Colonic mucosa (tissue), 4 donors: Measurements from ENCODE around the gene CACNA2D2. TPM values are rescaled to one million over a fixed set of nuclear protein-coding genes. Genes with fewer than 3 reads are reported as not detected.

ENCODE experiments used
- DNase-seq: peaks from one replicate; pipeline ENCODE4 v3.0.0-alpha.2; 2020
- H3K27ac ChIP-seq: fragments of 200-600 bp; one replicate; pipeline ENCODE4 v1.8.0; 2021
- H3K27me3 ChIP-seq: fragments of 200-600 bp; one replicate; pipeline ENCODE4 v1.8.0; 2021
- H3K36me3 ChIP-seq: fragments of 200-600 bp; one replicate; pipeline ENCODE4 v1.8.0; 2021
- H3K4me1 ChIP-seq: fragments of 200-600 bp; one replicate; pipeline ENCODE4 v1.8.0; 2021; ENCODE audit warnings: mild to moderate bottlenecking
- H3K4me3 ChIP-seq: fragments of 200-600 bp; one replicate; pipeline ENCODE4 v1.8.0; 2021
- H3K9ac ChIP-seq, 2 donors: one replicate each; pipeline ENCODE4 v1.7.0; 2013; ENCODE audit warnings: control low read depth in 2 of 2, low read depth in 2 of 2, low read length in 2 of 2
- H3K9me3 ChIP-seq: fragments of 200-600 bp; one replicate; pipeline ENCODE4 v1.8.0; 2021
- CTCF ChIP-seq: fragments of 200-600 bp; IDR thresholded peaks from one replicate; pipeline ENCODE4 v1.8.0; 2022; ENCODE audit warnings: antibody characterized with exemption, mild to moderate bottlenecking
- intact Hi-C: fragments of 100-400 bp; cut with DNase I; formaldehyde crosslinking; loops from one replicate; pipeline ENCODE4 v1.14.1; 2022
- total RNA-seq, 2 donors: library from RNA; stranded (reverse); fragmentation: NEBNext Ultra II Directional in 1 of 2; extraction: Animal tissue kit (Norgen Biotek cat#: 25700) in 1 of 2; gene quantifications; one replicate each; pipeline ENCODE4 v1.2.1, GENCODE V29; 2021
- donor health status: healthy.
- donor health status: DM: no; HTN: no; CAD: no.
- donor health status: DM: no; HTN: no; CAD: no.

The CACNA2D2 gene
- total RNA-seq, 2 donors from 2014 or later = 2.4 to 3.3 TPM

GRCh38 chr3:50423543-50423942, 79.9 kb downstream of the CACNA2D2 start:
- H3K27ac ChIP-seq = no peak overlapping the region
- no peaks in the 10 kb centered on the region for H3K9me3 ChIP-seq
- DNase-seq = no peak
- no peaks in the 10 kb centered on the region for H3K36me3 ChIP-seq
- no peak for TF ChIP-seq CTCF
- H3K4me1 ChIP-seq = no peaks in the 10 kb centered on the region
- H3K4me3 ChIP-seq = no peak overlapping the region
- H3K27me3 ChIP-seq = no peaks in the 10 kb centered on the region
- intact Hi-C loops = no loop called here
- no peak overlapping the region for H3K9ac ChIP-seq

GRCh38 chr3:50422153-50422552, 81.3 kb downstream of the CACNA2D2 start:
- H3K4me1 ChIP-seq = no peaks in the 10 kb centered on the region
- no peaks in the 10 kb centered on the region for H3K9me3 ChIP-seq
- no peaks in the 10 kb centered on the region for H3K36me3 ChIP-seq
- intact Hi-C loops = no loop called here
- DNase-seq = no peak
- no peak overlapping the region for H3K9ac ChIP-seq
- no peak for TF ChIP-seq CTCF
- H3K27ac ChIP-seq = no peak overlapping the region
- H3K27me3 ChIP-seq = no peaks in the 10 kb centered on the region
- no peak overlapping the region for H3K4me3 ChIP-seq

DNA sequence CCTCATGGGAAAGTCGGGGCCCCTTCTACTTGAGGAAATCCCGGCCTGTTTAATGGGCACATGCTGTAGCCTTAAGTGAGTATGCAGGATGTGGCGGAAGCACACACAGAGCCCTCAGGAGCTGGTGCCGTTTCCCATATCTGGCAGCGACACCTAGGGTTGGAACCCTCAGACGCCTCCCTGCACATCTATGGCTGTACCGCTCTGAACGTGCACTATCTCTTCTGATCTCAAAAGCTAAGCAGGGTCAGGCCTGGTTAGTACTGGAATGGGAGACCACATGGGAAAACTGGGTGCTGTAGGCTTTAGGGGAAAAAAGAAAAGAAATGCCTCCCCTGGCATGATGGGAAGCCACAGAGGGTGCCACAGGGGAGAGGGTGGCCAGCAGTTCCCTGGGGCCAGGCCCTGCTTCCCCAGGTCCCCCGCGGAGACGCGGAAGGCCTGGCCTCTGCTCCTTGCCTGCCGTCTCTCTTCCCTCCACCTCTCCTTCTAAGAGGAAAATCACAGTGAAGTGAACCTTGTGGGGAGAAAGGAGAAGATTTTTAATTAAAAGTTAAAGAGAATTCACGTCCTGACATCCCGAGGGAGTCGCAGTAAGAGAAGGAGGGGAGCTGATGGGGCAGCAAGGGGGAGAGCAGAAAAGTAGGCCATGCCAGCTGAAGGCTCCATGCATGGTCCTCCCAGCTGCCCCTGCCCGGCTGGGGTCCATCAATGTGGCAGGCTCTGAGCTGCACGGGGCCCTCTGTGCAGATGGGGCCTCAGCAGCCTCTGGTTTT, 83.7 kb downstream of the CACNA2D2 start:
- H3K4me3 ChIP-seq = no peak overlapping the region
- intact Hi-C loops = no loop called here
- TF ChIP-seq CTCF = no peak
- H3K4me1 ChIP-seq = no peaks in the 10 kb centered on the region
- no peak for DNase-seq
- no peaks in the 10 kb centered on the region for H3K9me3 ChIP-seq
- H3K36me3 ChIP-seq = no peaks in the 10 kb centered on the region
- H3K9ac ChIP-seq = no peak overlapping the region
- no peak overlapping the region for H3K27ac ChIP-seq
- no peaks in the 10 kb centered on the region for H3K27me3 ChIP-seq

DNA sequence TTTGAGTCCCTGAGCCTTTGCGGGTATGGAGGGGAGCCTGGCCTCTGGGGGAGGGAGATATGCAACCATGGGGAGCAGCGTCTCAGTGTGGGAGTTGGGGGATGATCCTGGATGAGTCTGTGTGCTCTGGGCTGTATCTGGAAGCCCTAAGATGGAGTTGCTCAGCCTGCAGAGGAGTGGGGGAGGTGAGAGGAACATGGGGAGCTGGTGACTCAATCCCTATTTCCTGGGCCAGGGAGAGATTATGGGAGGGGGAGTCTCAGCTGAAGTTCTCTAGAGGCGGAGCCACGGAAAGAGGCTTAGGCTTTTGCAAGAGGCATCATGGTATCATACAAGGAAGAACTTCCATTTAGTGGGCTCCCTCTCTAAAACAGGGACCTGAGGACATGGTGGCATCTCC, 84.6 kb downstream of the CACNA2D2 start:
- no peak for TF ChIP-seq CTCF
- H3K9me3 ChIP-seq = no peaks in the 10 kb centered on the region
- intact Hi-C loops = no loop called here

GRCh38 chr3:50417637-50418033, 85.8 kb downstream of the CACNA2D2 start:
- no peak overlapping the region for H3K4me3 ChIP-seq
- H3K27ac ChIP-seq = no peak overlapping the region
- no peaks in the 10 kb centered on the region for H3K9me3 ChIP-seq
- H3K27me3 ChIP-seq = no peaks in the 10 kb centered on the region
- no peak for TF ChIP-seq CTCF
- H3K9ac ChIP-seq = no peak overlapping the region
- intact Hi-C loops = no loop called here
- no peaks in the 10 kb centered on the region for H3K36me3 ChIP-seq
- H3K4me1 ChIP-seq = no peaks in the 10 kb centered on the region
- DNase-seq = no peak

More for the DNA sequence above, 84.6 kb downstream of the CACNA2D2 start:
- H3K36me3 ChIP-seq = no peaks in the 10 kb centered on the region
- no peaks in the 10 kb centered on the region for H3K4me1 ChIP-seq
- no peak overlapping the region for H3K4me3 ChIP-seq
- no peak overlapping the region for H3K27ac ChIP-seq
- no peak for DNase-seq
- H3K27me3 ChIP-seq = no peaks in the 10 kb centered on the region
- H3K9ac ChIP-seq = no peak overlapping the region
